NCI-H345 (cell line): ENCODE data around the gene RNF125.
"Not testable (repeated sequence)": the region's sequence is repeated elsewhere in the genome, so short reads cannot be mapped to it uniquely, and the experiment has no call there.

Experiments
- DNase-seq: peaks from one replicate; lab custom pipeline; 2025; lab: John Stamatoyannopoulos, UW

The RNF125 gene

GRCh38 chr18:32025744-32026143 is 7.1 kb downstream of the RNF125 start:
- DNase-seq = no peak

- DNase-seq = no peak
Observed at GRCh38 chr18:32026491-32027086, 8.0 kb downstream of the RNF125 start.

- DNase-seq = no peak
Observed at GRCh38 chr18:32029558-32029957, 10.9 kb downstream of the RNF125 start.

- no peak for DNase-seq
Observed at GRCh38 chr18:32032609-32033008, 14.0 kb downstream of the RNF125 start.

GRCh38 chr18:32036506-32037180 is 18.0 kb downstream of the RNF125 start:
- no peak for DNase-seq

GRCh38 chr18:32037616-32038015 is 19.0 kb downstream of the RNF125 start:
- DNase-seq = no peak

- no peak for DNase-seq
Observed at GRCh38 chr18:32040936-32041335, 22.3 kb downstream of the RNF125 start.

GRCh38 chr18:32042337-32042736 is 23.7 kb downstream of the RNF125 start:
- no peak for DNase-seq

GRCh38 chr18:32048507-32049091 is 30.0 kb downstream of the RNF125 start:
- DNase-seq = no peak

- no peak for DNase-seq
Observed at GRCh38 chr18:32049393-32050171, 31.0 kb downstream of the RNF125 start.

GRCh38 chr18:32056613-32057358 is 38.2 kb downstream of the RNF125 start:
- DNase-seq = no peak

- DNase-seq = no peak
Observed at GRCh38 chr18:32057624-32058165, 39.1 kb downstream of the RNF125 start.

- no peak for DNase-seq
Observed at GRCh38 chr18:32060026-32060425, 41.4 kb downstream of the RNF125 start.

- no peak for DNase-seq
Observed at GRCh38 chr18:32067375-32068167, 48.9 kb downstream of the RNF125 start.

- no peak for DNase-seq
Observed at GRCh38 chr18:32072321-32072720, 53.7 kb downstream of the RNF125 start.

GRCh38 chr18:32074206-32074605 is 55.6 kb downstream of the RNF125 start:
- no peak for DNase-seq

GRCh38 chr18:32078845-32079244 is 60.2 kb downstream of the RNF125 start:
- no peak for DNase-seq

- DNase-seq = no peak
Observed at GRCh38 chr18:32081881-32082280, 63.3 kb downstream of the RNF125 start.

GRCh38 chr18:32083781-32084180 is 65.2 kb downstream of the RNF125 start:
- no peak for DNase-seq

- DNase-seq = no peak
Observed at GRCh38 chr18:32086881-32087280, 68.3 kb downstream of the RNF125 start.

- not testable (repeated sequence) for DNase-seq
Observed at GRCh38 chr18:32090831-32091230, 72.2 kb downstream of the RNF125 start.
